Measurements from ENCODE around the gene SLC25A10. TPM values are rescaled to one million over a fixed set of nuclear protein-coding genes. Genes with fewer than 3 reads are reported as not detected.

SLC25A10 gene
- total and polyA plus RNA-seq, 2 of the 8 experiments (the other 6 are each of a cell fraction or from before 2014, with no cell fraction given), result 22.2 to 43.0 TPM

GRCh38 chr17:81715872-81716673 lies 4.0 kb downstream of the SLC25A10 start:
- 93% methylated on average over 37 of the region's 43 CpGs; no CpG with 5 or more reads in 1 of the 2 experiments for WGBS, 2 experiments (ENCODE audit: extremely low coverage in 1 of 2, insufficient coverage in 1 of 2, insufficient read length in 1 of 2, insufficient replicate concordance in 2 of 2, low coverage in 1 of 2, low lambda C conversion rate in 2 of 2, missing lambda C conversion rate in 1 of 2)
- Histone ChIP-seq H3K23me2 (ENCODE audit: low read depth, low read length) (peaks cover 12% of the 10 kb centered on the region; the same call in 1 of the 2 replicates), H2BK12ac (ENCODE audit: low read depth, low read length) (no peak overlapping the region), H2BK20ac (ENCODE audit: low read length) (no peak overlapping the region), H3K56ac (replicated peaks; ENCODE audit: insufficient read length, low read depth, low read length) (no peak overlapping the region), H4K20me1 (replicated peaks in 1 of 2; ENCODE audit: control insufficient read depth in 1 of 2, insufficient read depth in 2 of 2, low read length in 2 of 2) (peaks cover 3 to 10% of the 10 kb centered on the region in 2 experiments), H3K27me3 (replicated peaks in 1 of 4; ENCODE audit: control insufficient read depth in 3 of 4, extremely low read depth in 1 of 4, insufficient read depth in 3 of 4, low read length in 3 of 4) (no peaks in the 10 kb centered on the region; a peak in 2 of 7 replicates), H3K18ac (ENCODE audit: extremely low read depth, low read length) (no peak overlapping the region), H2BK5ac (ENCODE audit: low read depth, low read length) (no peak overlapping the region), H3K4ac (replicated peaks; ENCODE audit: insufficient read length, low read depth, low read length) (no peak overlapping the region), H2BK120ac (replicated peaks; ENCODE audit: low read depth, low read length) (no peak overlapping the region), H3K79me2 (ENCODE audit: control insufficient read depth in 1 of 2, insufficient read depth in 2 of 2, low read length in 2 of 2) (peaks cover 0 to 7% of the 10 kb centered on the region in 2 experiments; a peak in 1 of 4 replicates), H3K9ac (replicated peaks in 1 of 4; ENCODE audit: extremely low read depth in 1 of 4, low read depth in 3 of 4, low read length in 3 of 4) (no peak overlapping the region), H4K8ac (ENCODE audit: extremely low read depth, insufficient read depth, low read length) (no peak overlapping the region), H3K14ac (ENCODE audit: insufficient read length) (no peak overlapping the region), H3K9me3 (ENCODE audit: insufficient read depth in 2 of 2, low read depth in 1 of 2, low read length in 1 of 2) (no peaks in the 10 kb centered on the region), H4K91ac (replicated peaks; ENCODE audit: insufficient read length, low read length) (no peak overlapping the region), H3K27ac (ENCODE audit: low read depth, low read length) (no peak overlapping the region), H2AK5ac (ENCODE audit: low read depth, low read length) (no peak overlapping the region), H4K5ac (ENCODE audit: insufficient read length, low read depth, low read length) (no peak overlapping the region), H3K4me2 (ENCODE audit: insufficient read depth in 1 of 2, low read depth in 2 of 2, low read length in 2 of 2) (no peak overlapping the region), H2AFZ (ENCODE audit: low read length) (no peak overlapping the region), H3K23ac (ENCODE audit: insufficient read length) (no peak overlapping the region), H3K4me1 (replicated peaks in 1 of 4; ENCODE audit: control insufficient read depth in 3 of 4, insufficient read depth in 4 of 4, low read length in 3 of 4) (peaks cover 0 to 18% (median 11%) of the 10 kb centered on the region in 4 experiments; a peak in 5 of 7 replicates), H3K79me1 (ENCODE audit: low read depth, low read length) (peaks cover 8% of the 10 kb centered on the region; the same call in 1 of the 2 replicates), H2BK15ac (ENCODE audit: low read length) (no peak overlapping the region), H3K4me3 (ENCODE audit: extremely low read depth in 1 of 4, insufficient read depth in 2 of 4, low read depth in 3 of 4, low read length in 4 of 4) (no peak overlapping the region), H3K36me3 (ENCODE audit: control insufficient read depth in 2 of 4, insufficient read depth in 4 of 4, low read length in 3 of 4) (peaks cover 0 to 9% (median 0%) of the 10 kb centered on the region in 4 experiments; a peak in 3 of 8 replicates)
- ChIA-PET CTCF (ENCODE audit: partially characterized antibody) (interaction anchor here (1.2 to 2.5 kb wide), 5 partner anchors 10 to 153 kb away, joined by 3 to 13 read pairs (median 5); no protein-coding TSS in a partner anchor), POLR2A (ENCODE audit: partially characterized antibody) (interaction anchor here (1.1 to 25.9 kb wide), 5 partner anchors 7 to 215 kb away, joined by 3 to 436 read pairs (median 348); partner anchors contain the start of genes ARL16, HGS, MRPL12 and SLC25A10)
- TF ChIP-seq RAD21 (IDR thresholded peaks at IDR 0.05 in 1 of 2, conservative IDR thresholded peaks at IDR 0.05 in 1 of 2; ENCODE audit: low read depth in 2 of 2, low read length in 2 of 2), result peak; percentile 9 to 32; a peak in 2 of 4 replicates
- TF ChIP-seq CTCF (IDR thresholded peaks at IDR 0.05; ENCODE audit: control extremely low read depth in 1 of 3, insufficient read depth in 1 of 3, low read depth in 1 of 3, low read length in 3 of 3), result peak in 2 of 3 experiments; percentile 30 to 31; a peak in 2 of 4 replicates
- TF ChIP-seq SIN3A (conservative IDR thresholded peaks at IDR 0.05 in 1 of 2, IDR thresholded peaks at IDR 0.05 in 1 of 2; ENCODE audit: low read depth in 1 of 2, low read length in 2 of 2), result no peak
- FAIRE-seq, result no peak
- DNase-seq (ENCODE audit: low read depth in 1 of 2, low spot score in 2 of 2), result no peak

All from H1 (cell line).